ENCODE measurements around the gene MYO10.

MYO10 gene

DNA sequence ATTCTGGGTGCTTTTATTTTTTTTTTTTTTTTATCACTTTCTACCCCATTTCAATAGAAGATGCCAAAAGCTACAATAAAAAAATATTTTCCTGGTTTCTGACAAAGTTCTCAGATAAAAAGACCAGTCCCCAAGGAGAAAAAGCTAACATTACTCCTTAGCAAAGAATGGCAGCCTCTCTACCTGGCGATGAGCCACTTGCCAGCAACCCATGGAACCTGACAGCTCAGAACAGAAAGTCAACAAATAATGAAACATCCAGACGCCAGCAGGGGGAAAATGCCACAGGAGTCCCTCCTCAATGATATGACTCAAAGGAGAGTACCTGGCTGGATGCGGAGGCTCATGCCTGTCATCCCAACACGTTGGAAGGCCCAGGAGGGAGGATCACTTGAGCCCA lies 123.2 kb downstream of the MYO10 start:
- no peak for DNase-seq (ENCODE audit: low read depth, low spot score)

GRCh38 chr5:16812448-16812847 lies 123.6 kb downstream of the MYO10 start:
- DNase-seq (ENCODE audit: low read depth, low spot score) = no peak

DNA sequence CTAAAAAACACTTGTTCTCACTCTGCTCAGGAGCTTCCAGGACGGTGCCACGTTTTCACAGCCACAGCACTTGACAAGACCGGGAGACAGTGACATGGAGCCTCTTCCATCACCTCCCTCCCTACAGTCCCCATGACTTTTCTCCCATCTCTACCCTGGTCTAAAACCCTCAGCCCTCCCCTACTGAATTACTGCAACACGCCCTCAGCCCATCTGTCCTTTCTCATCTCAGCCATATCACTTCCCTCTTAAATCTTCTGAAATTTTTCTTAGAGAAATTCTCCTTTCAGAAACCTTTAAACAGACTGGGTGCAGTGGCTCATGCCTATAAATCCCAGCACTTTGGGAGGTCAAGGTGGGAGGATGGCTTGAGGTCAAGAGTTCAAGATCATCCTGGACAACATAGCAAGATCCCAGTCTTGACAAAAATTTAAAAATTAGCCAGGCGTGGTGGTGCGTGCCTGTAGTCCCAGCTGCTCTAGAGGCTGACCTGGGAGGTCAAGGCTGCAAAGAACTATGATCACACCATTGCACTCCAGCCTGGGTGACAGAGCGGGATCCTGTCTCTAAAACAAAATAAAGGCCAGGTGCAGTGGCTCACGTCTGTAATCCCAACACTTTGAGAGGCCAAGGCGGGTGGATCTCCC lies 125.8 kb downstream of the MYO10 start:
- DNase-seq (ENCODE audit: low read depth, low spot score) = no peak

- DNase-seq (ENCODE audit: low read depth, low spot score) = peak; percentile 32
These were observed 126.5 kb downstream of the MYO10 start for GRCh38 chr5:16809395-16810207.

DNA sequence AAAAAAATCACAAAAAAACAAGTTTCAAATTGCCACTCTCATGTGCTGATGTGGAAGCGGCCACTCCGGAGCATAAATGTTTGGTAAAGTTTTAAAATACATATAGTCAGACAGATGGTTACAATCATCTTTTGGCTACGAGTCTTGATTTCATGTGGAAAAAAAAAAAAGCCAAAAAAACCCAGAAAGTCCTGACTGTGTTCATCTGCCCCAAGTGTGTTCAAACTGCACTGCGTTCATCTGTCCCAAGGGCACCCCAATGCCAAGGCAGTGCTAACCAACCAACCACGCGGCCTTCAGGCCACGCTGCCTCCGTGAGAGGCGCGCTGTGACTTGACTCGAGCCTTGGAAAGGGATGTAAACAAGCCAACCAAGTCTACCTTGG lies 127.1 kb downstream of the MYO10 start:
- no peak for DNase-seq (ENCODE audit: low read depth, low spot score)

DNA sequence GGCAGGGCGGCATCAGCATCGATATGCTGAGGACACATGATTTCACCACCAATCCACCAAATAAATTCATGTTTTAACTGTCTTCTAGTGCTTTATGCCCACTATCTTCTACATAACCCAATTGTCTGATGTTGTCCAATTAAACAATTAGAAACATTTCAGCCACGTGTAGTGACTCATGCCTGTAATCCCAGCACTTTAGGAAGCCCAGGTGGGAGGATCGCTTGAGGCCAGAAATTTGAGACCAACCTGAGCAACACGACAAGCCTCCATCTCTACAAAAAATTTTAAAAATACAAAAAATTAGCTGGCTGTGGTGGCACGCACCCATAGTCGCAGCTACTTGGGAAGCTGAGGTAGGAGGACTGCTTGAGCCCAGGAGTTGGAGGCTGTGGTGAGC lies 128.1 kb downstream of the MYO10 start:
- no peak for DNase-seq (ENCODE audit: low read depth, low spot score)

DNA sequence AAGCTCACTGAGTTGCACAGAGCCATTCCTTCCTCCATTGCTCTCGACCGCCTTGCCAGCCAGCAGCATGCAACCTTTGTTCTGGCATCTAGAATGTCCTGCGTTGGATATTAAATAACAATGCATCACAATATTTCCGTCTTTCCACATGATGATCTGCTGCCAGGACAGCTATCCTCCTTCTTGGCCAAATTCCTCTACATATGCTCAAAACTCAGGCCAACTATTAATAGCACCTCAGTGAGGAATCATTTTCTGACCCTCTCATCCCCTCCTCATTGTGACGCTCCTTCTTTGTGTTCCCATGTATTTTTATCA lies 128.6 kb downstream of the MYO10 start:
- DNase-seq (ENCODE audit: low read depth, low spot score) = no peak

DNA sequence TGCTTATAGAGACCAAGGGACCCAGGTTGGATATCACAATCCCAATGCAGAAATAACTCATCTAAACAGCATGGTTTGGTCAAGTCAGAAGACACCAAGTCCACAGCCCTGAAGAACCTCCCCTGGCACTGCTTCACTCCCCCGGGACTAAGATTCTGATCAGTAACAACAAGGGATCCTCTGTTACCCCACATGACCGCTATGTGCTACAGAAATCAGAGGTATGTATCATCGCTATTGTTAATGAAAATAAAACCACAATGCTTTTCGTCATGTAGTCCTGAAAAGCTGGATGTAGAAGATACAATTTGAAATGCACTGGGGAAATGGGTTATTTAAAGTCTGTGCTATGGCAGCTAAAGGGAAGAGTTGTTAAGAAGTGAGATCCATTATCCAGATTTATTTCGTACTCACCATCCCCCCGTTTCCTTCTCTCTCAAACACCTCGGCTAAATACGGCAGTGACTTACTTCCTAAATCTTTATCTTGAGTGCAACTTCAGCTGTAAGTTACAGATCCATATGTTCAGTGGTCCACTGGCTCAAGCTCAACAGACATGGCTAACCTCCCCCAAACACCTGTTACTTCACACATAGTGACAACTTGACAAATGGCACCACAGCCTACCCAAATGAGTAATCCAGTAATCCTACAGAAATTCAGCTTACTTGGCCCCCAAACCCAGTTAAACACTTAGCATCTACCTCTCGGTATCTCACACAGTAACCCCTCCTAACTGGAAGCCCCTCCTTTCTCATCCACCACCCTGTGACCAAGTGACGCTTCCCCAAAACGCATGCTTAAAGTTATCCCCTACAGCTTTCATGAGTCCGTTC lies 129.2 kb downstream of the MYO10 start:
- DNase-seq (ENCODE audit: low read depth, low spot score) = no peak

- no peak for DNase-seq (ENCODE audit: low read depth, low spot score)
These were observed 130.6 kb downstream of the MYO10 start for GRCh38 chr5:16805486-16805885.

DNA sequence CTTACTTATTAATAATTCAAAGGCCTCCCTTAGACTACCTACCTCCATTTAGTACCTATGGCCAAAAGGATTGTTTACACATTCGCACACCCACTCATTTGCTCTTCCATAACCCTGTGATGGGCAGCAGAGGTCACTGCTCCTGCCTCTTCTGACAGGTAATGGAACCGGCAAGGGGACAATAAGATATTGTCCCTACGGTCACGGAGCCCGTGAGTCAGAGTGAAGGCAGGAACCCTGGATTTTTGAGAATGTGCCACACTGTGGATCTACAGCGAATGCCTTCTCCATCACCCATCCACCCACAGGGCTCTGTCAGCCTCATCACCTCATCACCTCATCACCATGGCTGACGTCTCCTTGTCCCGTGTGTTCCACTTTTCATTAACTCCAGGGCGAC lies 132.3 kb downstream of the MYO10 start:
- no peak for DNase-seq (ENCODE audit: low read depth, low spot score)

- DNase-seq (ENCODE audit: low read depth, low spot score) = no peak
These were observed 135.6 kb downstream of the MYO10 start for GRCh38 chr5:16800477-16800876.

GRCh38 chr5:16799796-16800195 lies 136.3 kb downstream of the MYO10 start:
- DNase-seq (ENCODE audit: low read depth, low spot score) = no peak

DNA sequence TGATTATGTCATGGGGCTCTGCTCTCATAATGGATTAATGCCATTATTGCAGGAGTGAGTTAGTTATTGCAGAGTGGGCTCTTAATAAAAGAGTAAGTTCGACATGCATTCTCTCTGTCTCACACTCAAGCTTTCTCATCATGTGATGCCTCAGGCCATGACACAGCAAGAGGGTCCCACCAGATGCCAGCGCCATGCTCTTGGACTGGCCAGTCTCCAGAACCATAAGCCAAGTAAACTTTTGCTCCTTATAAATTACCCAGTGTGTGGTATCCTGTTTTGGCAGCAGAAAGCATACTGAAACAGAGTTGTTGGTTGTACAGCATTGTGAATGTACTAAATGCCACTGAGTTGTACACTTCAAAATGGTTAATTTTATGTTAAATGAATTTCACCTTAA lies 138.1 kb downstream of the MYO10 start:
- no peak for DNase-seq (ENCODE audit: low read depth, low spot score)

DNA sequence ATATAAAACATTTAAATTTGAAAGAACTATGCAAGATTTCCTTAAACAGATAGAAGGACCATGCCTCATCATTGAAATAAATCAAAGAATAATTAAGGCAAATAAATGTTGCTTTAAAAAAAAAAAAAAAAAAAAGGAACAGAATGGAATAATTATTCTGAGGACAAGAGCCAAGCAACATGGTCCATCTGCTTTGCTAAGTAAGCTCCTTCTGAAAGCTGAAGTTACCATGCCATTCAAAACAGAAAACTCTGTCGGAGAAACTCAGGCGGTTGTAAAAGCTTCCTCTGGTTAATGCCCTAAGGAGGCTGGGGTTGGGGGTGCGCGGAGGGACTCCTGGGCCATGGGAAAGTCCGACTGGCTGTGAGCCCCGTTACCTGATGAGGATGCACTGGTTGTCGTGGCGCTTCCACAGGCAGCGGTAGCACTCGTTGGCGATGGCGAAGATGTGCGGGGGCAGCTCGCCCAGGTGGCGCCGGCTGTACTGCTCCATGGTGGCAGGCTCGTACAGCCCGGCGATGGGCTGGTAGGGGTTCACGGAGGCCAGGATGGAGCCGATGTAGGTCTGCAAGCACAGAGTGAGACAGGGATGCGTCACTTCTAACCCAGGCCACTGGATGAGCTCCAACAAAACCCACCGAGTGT lies 141.7 kb downstream of the MYO10 start:
- no peak for DNase-seq (ENCODE audit: low read depth, low spot score)

GRCh38 chr5:16792598-16793275 lies 143.4 kb downstream of the MYO10 start:
- DNase-seq (ENCODE audit: low read depth, low spot score) = no peak

- no peak for DNase-seq (ENCODE audit: low read depth, low spot score)
These were observed 144.0 kb downstream of the MYO10 start for GRCh38 chr5:16791904-16792597.

DNA sequence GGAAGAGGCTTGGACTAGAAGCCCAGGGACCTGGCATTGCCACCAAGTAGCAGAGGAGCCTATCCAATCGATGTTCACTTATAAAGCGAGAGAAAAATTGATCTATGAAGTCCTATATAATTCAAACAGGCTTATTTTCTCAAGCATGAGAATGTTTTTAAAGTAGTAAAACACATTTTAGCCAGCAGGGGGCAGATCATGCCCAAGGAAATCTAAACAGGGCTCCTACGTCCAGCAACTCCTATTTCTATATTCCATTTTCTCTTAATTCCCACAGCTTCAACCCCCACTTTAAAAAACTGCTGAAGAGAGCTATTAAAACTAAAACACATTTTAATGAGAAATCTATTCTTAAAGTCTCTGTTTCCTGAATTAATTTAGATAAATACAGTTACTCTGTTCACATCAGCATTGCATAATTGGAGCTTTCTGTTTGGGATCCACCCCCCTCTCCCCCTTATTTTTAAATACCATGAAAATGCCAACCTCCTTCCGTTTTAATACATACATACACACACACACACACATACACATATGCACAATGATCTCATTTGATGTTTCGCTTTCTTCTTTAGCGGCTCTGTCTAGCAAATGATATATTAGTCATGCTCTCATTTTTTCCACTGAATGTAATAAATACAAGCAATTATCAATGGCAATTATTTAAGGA lies 144.9 kb downstream of the MYO10 start:
- no peak for DNase-seq (ENCODE audit: low read depth, low spot score)

DNA sequence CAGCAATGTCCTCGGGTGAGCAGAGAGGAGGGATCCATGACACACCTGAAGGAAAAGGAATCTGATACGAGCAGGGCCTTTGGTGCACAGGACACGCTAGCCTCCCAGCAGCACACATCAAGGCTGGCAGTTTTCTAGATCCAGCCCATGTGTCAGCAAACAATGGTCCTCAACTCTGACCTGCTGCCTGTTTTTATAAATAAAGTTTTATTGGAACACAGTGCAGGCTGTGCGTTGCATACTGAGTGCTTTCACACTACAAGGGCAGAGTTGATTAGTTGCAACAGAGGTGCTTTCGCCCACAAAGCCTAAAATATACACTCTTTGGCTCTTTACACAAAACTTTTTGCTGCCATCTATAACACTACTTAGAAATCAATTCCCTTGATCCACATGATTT lies 147.1 kb downstream of the MYO10 start:
- no peak for DNase-seq (ENCODE audit: low read depth, low spot score)

GRCh38 chr5:16787278-16787677 lies 148.8 kb downstream of the MYO10 start:
- no peak for DNase-seq (ENCODE audit: low read depth, low spot score)

Data from ELF-1 (cell line).